Mesenchymal stem cell (in vitro differentiated cells and primary cell): ENCODE data around the gene CDYL2.

Source experiments
- DNase-seq: peaks from one replicate; pipeline ENCODE4 v3.0.0-alpha.2; 2013
- H2AFZ ChIP-seq: one replicate; pipeline ENCODE4 v1.6.1; 2013; ENCODE audit warnings: low read depth, mild to moderate bottlenecking, control low read depth, inconsistent platforms, low read length, moderate library complexity
- H2AK5ac ChIP-seq: 2 replicates; pipeline ENCODE4 v1.6.1; 2013; ENCODE audit warnings: low read length, moderate library complexity, mild to moderate bottlenecking, inconsistent platforms; ENCODE audit not compliant: severe bottlenecking
- H2BK120ac ChIP-seq: one replicate; pipeline ENCODE4 v1.6.1; 2013; ENCODE audit warnings: low read depth, mild to moderate bottlenecking, inconsistent platforms, low read length, moderate library complexity
- H2BK12ac ChIP-seq, 2 experiments: one replicate each; pipeline ENCODE4 v1.6.1; 2013; ENCODE audit warnings: inconsistent platforms in 2 of 2, low read length in 2 of 2, mild to moderate bottlenecking in 2 of 2, moderate library complexity in 2 of 2, control low read depth in 1 of 2
- H2BK15ac ChIP-seq: one replicate; pipeline ENCODE4 v1.6.1; 2013; ENCODE audit warnings: mild to moderate bottlenecking, low read depth, inconsistent platforms; ENCODE audit not compliant: poor library complexity, severe bottlenecking
- H2BK5ac ChIP-seq: 2 replicates; pipeline ENCODE4 v1.6.1; 2013; ENCODE audit warnings: low read depth, mild to moderate bottlenecking, low read length, control low read depth, inconsistent platforms; ENCODE audit not compliant: poor library complexity, severe bottlenecking
- H3K14ac ChIP-seq, 2 experiments: one replicate each; pipeline ENCODE4 v1.6.1; 2013; ENCODE audit warnings: inconsistent platforms in 2 of 2, low read length in 2 of 2, control low read depth in 1 of 2, mild to moderate bottlenecking in 1 of 2, moderate library complexity in 1 of 2
- H3K18ac ChIP-seq, 2 experiments: one replicate each; pipeline ENCODE4 v1.6.1; 2013; ENCODE audit warnings: inconsistent platforms in 2 of 2, low read length in 2 of 2, control low read depth in 1 of 2, low read depth in 1 of 2, mild to moderate bottlenecking in 1 of 2
- H3K23ac ChIP-seq, 2 experiments: one replicate each; pipeline ENCODE4 v1.6.1; 2013; ENCODE audit warnings: inconsistent platforms in 2 of 2, low read length in 2 of 2, mild to moderate bottlenecking in 2 of 2, moderate library complexity in 2 of 2, control low read depth in 1 of 2
- H3K27ac ChIP-seq: 2 replicates; pipeline ENCODE4 v1.5.1; 2013; ENCODE audit warnings: mild to moderate bottlenecking, moderate library complexity, low read length, control low read depth, inconsistent platforms; ENCODE audit not compliant: poor library complexity, severe bottlenecking
- H3K27me3 ChIP-seq, 2 experiments: 2 replicates each; pipeline versions ENCODE4 v1.6.1 to v1.7.0; 2013; ENCODE audit warnings: low read length in 2 of 2, mild to moderate bottlenecking in 2 of 2, moderate library complexity in 2 of 2, control low read depth in 1 of 2, inconsistent platforms in 1 of 2; ENCODE audit not compliant: control insufficient read depth in 1 of 2, insufficient read depth in 1 of 2
- H3K36me3 ChIP-seq, 2 experiments: 2 replicates each; pipeline versions ENCODE4 v1.6.1 to v1.7.0; 2013; ENCODE audit warnings: low read length in 2 of 2, control low read depth in 1 of 2, inconsistent platforms in 1 of 2, low read depth in 1 of 2, mild to moderate bottlenecking in 1 of 2; ENCODE audit not compliant: insufficient read depth in 2 of 2, control insufficient read depth in 1 of 2
- H3K4ac ChIP-seq, 2 experiments: one replicate each; pipeline ENCODE4 v1.6.1; 2013; ENCODE audit warnings: inconsistent platforms in 2 of 2, low read length in 2 of 2, mild to moderate bottlenecking in 2 of 2, moderate library complexity in 2 of 2, control low read depth in 1 of 2, low read depth in 1 of 2
- H3K4me1 ChIP-seq: 2 replicates; pipeline ENCODE4 v1.6.1; 2013; ENCODE audit warnings: low read depth, low read length, control low read depth; ENCODE audit not compliant: control insufficient read depth, insufficient read depth
- H3K4me2 ChIP-seq: 2 replicates; pipeline ENCODE4 v1.6.1; 2013; ENCODE audit warnings: low read length, mild to moderate bottlenecking, inconsistent platforms; ENCODE audit not compliant: poor library complexity, severe bottlenecking
- H3K4me3 ChIP-seq, 2 experiments: 2 replicates each; pipeline versions ENCODE4 v1.5.1 to v1.7.0; 2013; ENCODE audit warnings: low read length in 2 of 2, mild to moderate bottlenecking in 2 of 2, control low read depth in 1 of 2, low read depth in 1 of 2; ENCODE audit not compliant: insufficient read depth in 1 of 2
- H3K79me1 ChIP-seq: replicated peaks from 2 replicates; pipeline ENCODE4 v1.6.1; 2013; ENCODE audit warnings: mild to moderate bottlenecking, control low read depth, low read length, inconsistent platforms; ENCODE audit not compliant: poor library complexity, severe bottlenecking
- H3K9ac ChIP-seq: 2 replicates; pipeline ENCODE4 v1.7.0; 2013; ENCODE audit warnings: mild to moderate bottlenecking, low read length, moderate library complexity
- H3K9me3 ChIP-seq: 2 replicates; pipeline ENCODE4 v1.7.0; 2013; ENCODE audit warnings: mild to moderate bottlenecking, low read length; ENCODE audit not compliant: control insufficient read depth
- H4K8ac ChIP-seq: one replicate; pipeline ENCODE4 v1.6.1; 2013; ENCODE audit warnings: inconsistent platforms, mild to moderate bottlenecking, low read length, moderate library complexity
- H4K91ac ChIP-seq: one replicate; pipeline ENCODE4 v1.6.1; 2013; ENCODE audit warnings: mild to moderate bottlenecking, low read length, inconsistent platforms
- WGBS: methylation state at CpG from one replicate; pipeline ENCODE4 v1.1.7; 2013; ENCODE audit warnings: mixed read lengths; 5-methylcytosine and 5-hydroxymethylcytosine counted together

The CDYL2 gene

DNA sequence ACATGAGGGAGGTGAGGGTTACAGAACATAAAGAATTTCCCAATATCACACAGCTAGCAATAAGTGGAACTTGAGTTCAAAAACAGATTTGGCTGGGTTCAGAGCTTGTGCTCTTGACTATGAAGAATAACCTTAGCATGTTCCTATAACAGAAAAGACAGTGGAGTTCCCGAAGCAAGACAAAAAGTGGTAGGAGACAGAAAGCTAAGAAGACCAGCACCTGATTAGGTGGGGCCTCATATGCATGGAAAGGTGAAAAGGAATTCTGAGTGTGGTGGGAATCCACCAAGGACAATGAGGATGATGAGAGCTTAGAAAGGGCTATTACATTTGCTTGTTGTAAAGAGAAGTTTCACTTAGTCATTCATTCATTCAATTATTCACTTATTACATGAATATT, 26.6 kb upstream of the CDYL2 start:
- no peak overlapping the region for H3K4ac ChIP-seq
- H3K27me3 ChIP-seq: peaks cover 0 to 13% of the 10 kb centered on the region in 2 experiments
- H3K9ac ChIP-seq: no peak overlapping the region
- H3K4me2 ChIP-seq: no peak overlapping the region
- 93% methylated on average over 1 of the region's 1 CpG for WGBS
- H2BK15ac ChIP-seq: no peak overlapping the region
- no peak overlapping the region for H2BK12ac ChIP-seq
- no peak overlapping the region for H4K91ac ChIP-seq
- H3K4me3 ChIP-seq: no peak overlapping the region
- H3K23ac ChIP-seq: no peak overlapping the region
- H3K18ac ChIP-seq: no peak overlapping the region
- no peak overlapping the region for H2AK5ac ChIP-seq
- H2BK5ac ChIP-seq: no peak overlapping the region
- no peaks in the 10 kb centered on the region for H3K36me3 ChIP-seq
- no peak overlapping the region for H2AFZ ChIP-seq
- no peak for DNase-seq
- no peak overlapping the region for H2BK120ac ChIP-seq
- peaks cover 6% of the 10 kb centered on the region for H3K9me3 ChIP-seq
- H4K8ac ChIP-seq: no peak overlapping the region
- no peak overlapping the region for H3K27ac ChIP-seq
- H3K79me1 ChIP-seq: no peaks in the 10 kb centered on the region
- H3K14ac ChIP-seq: no peak overlapping the region
- no peaks in the 10 kb centered on the region for H3K4me1 ChIP-seq

DNA sequence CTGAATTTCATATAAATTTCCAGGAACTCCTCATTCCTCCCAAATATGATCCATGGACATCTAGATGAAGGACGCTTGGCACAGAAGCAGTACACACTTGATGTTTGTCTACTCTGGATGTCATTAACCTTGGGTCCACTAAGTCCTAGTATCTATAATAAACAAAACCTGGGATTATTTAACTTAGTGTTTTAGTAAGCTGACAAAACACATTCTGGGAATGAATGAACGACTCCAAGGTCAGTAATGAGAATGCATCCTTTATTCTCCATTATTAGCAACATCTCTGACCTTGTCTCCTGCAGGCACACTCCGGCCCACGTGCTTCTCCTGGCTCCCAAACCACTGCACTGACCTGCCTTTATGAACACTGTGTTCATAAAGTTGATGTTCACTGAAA, 24.1 kb upstream of the CDYL2 start:
- Histone ChIP-seq H3K9ac (no peak overlapping the region), H3K27me3 (peaks cover 0 to 13% of the 10 kb centered on the region in 2 experiments), H2BK12ac (no peak overlapping the region), H2AFZ (no peak overlapping the region), H3K4ac (no peak overlapping the region), H3K27ac (no peak overlapping the region), H3K4me1 (no peaks in the 10 kb centered on the region), H3K79me1 (no peaks in the 10 kb centered on the region), H4K91ac (no peak overlapping the region), H3K9me3 (peaks cover 9% of the 10 kb centered on the region), H3K23ac (no peak overlapping the region), H4K8ac (no peak overlapping the region), H2BK5ac (no peak overlapping the region), H2BK120ac (no peak overlapping the region), H3K4me2 (no peak overlapping the region), H3K36me3 (no peaks in the 10 kb centered on the region), H2AK5ac (no peak overlapping the region), H3K4me3 (no peak overlapping the region), H2BK15ac (no peak overlapping the region), H3K18ac (no peak overlapping the region), H3K14ac (no peak overlapping the region)
- WGBS: 34% methylated on average over 4 of the region's 4 CpGs
- DNase-seq: no peak

DNA sequence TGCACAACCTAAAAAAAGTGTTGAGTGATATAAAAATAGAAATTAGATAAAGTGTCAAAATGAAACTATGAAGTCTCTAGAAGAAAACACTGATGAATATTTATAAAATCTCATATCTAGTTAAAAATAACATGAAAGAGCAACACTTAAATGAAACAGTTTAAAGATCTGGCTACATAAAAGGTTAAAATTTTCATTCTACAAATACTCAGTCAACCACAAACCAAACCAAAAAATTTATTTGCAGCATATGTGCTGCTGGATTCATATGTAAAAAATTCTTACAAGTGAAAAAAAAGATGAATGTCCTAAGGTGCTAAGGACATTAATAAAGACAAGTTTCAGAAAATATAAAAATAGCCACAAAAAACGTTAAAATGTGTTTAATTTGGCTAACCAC, 22.6 kb upstream of the CDYL2 start:
- no peaks in the 10 kb centered on the region for H3K4me1 ChIP-seq
- no peak overlapping the region for H3K23ac ChIP-seq
- no peak overlapping the region for H2AFZ ChIP-seq
- H2BK15ac ChIP-seq: no peak overlapping the region
- no peak overlapping the region for H3K4me2 ChIP-seq
- H3K36me3 ChIP-seq: no peaks in the 10 kb centered on the region
- no peak overlapping the region for H3K14ac ChIP-seq
- H2AK5ac ChIP-seq: no peak overlapping the region
- no peak overlapping the region for H3K18ac ChIP-seq
- DNase-seq: no peak
- H3K79me1 ChIP-seq: no peaks in the 10 kb centered on the region
- no peak overlapping the region for H3K4ac ChIP-seq
- WGBS: no CpG with 5 or more reads among the region's 1 CpG
- H3K4me3 ChIP-seq: no peak overlapping the region
- peaks cover 9% of the 10 kb centered on the region for H3K9me3 ChIP-seq
- H4K91ac ChIP-seq: no peak overlapping the region
- H2BK5ac ChIP-seq: no peak overlapping the region
- H3K27me3 ChIP-seq: peaks cover 0 to 13% of the 10 kb centered on the region in 2 experiments
- no peak overlapping the region for H3K27ac ChIP-seq
- H4K8ac ChIP-seq: no peak overlapping the region
- H2BK120ac ChIP-seq: no peak overlapping the region
- H2BK12ac ChIP-seq: no peak overlapping the region
- no peak overlapping the region for H3K9ac ChIP-seq

DNA sequence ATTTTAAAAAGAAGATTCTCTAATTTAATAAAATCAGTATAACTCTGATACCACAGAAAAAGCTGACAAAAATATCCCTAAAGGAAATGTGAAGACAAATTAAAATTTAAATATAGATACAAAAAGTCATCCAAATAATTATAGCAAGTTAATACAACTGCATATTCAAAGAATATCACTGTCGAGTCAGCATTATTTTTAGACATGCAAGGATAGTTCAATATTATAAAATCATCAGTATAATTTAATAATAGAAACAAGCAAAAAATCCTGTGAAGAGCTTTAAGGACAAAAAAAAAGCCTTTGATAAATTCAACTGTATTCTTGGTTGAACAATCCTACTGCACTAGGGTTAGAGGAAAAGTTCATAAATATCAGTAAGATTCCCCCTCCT, 21.0 kb upstream of the CDYL2 start:
- H3K9ac ChIP-seq: no peak overlapping the region
- H2BK5ac ChIP-seq: no peak overlapping the region
- H3K14ac ChIP-seq: no peak overlapping the region
- H3K9me3 ChIP-seq: peaks cover 9% of the 10 kb centered on the region
- no peak overlapping the region for H3K27ac ChIP-seq
- no peaks in the 10 kb centered on the region for H3K4me1 ChIP-seq
- WGBS: no CpG with 5 or more reads among the region's 1 CpG
- H2AK5ac ChIP-seq: no peak overlapping the region
- no peak overlapping the region for H3K4ac ChIP-seq
- H2BK15ac ChIP-seq: no peak overlapping the region
- DNase-seq: no peak
- no peak overlapping the region for H2BK120ac ChIP-seq
- no peaks in the 10 kb centered on the region for H3K36me3 ChIP-seq
- peaks cover 0 to 13% of the 10 kb centered on the region in 2 experiments for H3K27me3 ChIP-seq
- no peak overlapping the region for H3K23ac ChIP-seq
- H4K91ac ChIP-seq: no peak overlapping the region
- no peak overlapping the region for H3K4me2 ChIP-seq
- no peak overlapping the region for H3K18ac ChIP-seq
- H3K79me1 ChIP-seq: no peaks in the 10 kb centered on the region
- no peak overlapping the region for H4K8ac ChIP-seq
- no peak overlapping the region for H2AFZ ChIP-seq
- H3K4me3 ChIP-seq: no peak overlapping the region
- no peak overlapping the region for H2BK12ac ChIP-seq
